Measurements from ENCODE around the gene GPAM.

- TF ChIP-seq CTCF (IDR thresholded peaks at IDR 0.05): no peak
- no peak for TF ChIP-seq POLR2A (IDR thresholded peaks at IDR 0.05)
- TF ChIP-seq POLR2AphosphoS5 (IDR thresholded peaks at IDR 0.05): no peak
Measured at GRCh38 chr10:112126172-112126571, 57.4 kb downstream of the GPAM start.
